ENCODE results near the gene PTPRD. TPM values are rescaled to one million over a fixed set of nuclear protein-coding genes. Genes with fewer than 3 reads are reported as not detected.

The PTPRD gene
- total RNA-seq, 1 experiment from 2014 or later: 0.02 TPM

GRCh38 chr9:10173561-10173960 lies 439.2 kb downstream of the PTPRD start:
- Histone ChIP-seq H3K9me3 (ENCODE audit: control insufficient read depth in 1 of 2, insufficient read depth in 1 of 2, low read depth in 1 of 2, low read length in 2 of 2) (peaks cover 7 to 10% of the 10 kb centered on the region in 2 experiments; a peak in 2 of 4 replicates), H3K4me2 (ENCODE audit: low read length) (no peak overlapping the region), H4K20me1 (ENCODE audit: insufficient read depth) (no peaks in the 10 kb centered on the region), H3K36me3 (ENCODE audit: control insufficient read depth in 1 of 2, insufficient read depth in 2 of 2, low read length in 2 of 2) (no peaks in the 10 kb centered on the region), H3K79me2 (ENCODE audit: insufficient read depth, low read length) (no peaks in the 10 kb centered on the region), H3K27me3 (ENCODE audit: insufficient read depth, low read length) (no peaks in the 10 kb centered on the region), H2AFZ (ENCODE audit: low read depth, low read length, poor library complexity, severe bottlenecking) (no peak overlapping the region), H3K27ac (ENCODE audit: low read depth, low read length) (no peak overlapping the region), H3K4me1 (ENCODE audit: control insufficient read depth in 1 of 2, insufficient read depth in 2 of 2, low read length in 2 of 2) (no peaks in the 10 kb centered on the region), H3K9ac (ENCODE audit: low read length) (no peak overlapping the region), H3K9me2 (ENCODE audit: insufficient read depth) (no peaks in the 10 kb centered on the region), H3K4me3 (replicated peaks in 1 of 2; ENCODE audit: low read depth in 1 of 2, low read length in 2 of 2) (no peak overlapping the region)
- no TSS peak for BruUV-seq (replicated peaks)
- intact Hi-C loops (cut with micrococcal nuclease): loop anchor here (10.0 kb wide), 1 partner anchor 49 kb away; no protein-coding TSS in a partner anchor
- POLR2A ChIA-PET: no interaction called here
- ATAC-seq (no peak), DNase-seq (ENCODE audit: low read depth, low spot score) (no peak)
- CTCF ChIA-PET: no interaction called here
- RAD21 ChIA-PET (ENCODE audit: low non-redundant PET in 1 of 2, low total read pairs in 2 of 2, uncharacterized antibody in 2 of 2, unreplicated experiment in 2 of 2): no interaction called here
- TF ChIP-seq FOSL1 (IDR thresholded peaks at IDR 0.05; ENCODE audit: low read depth) (no peak), YY1 (IDR thresholded peaks at IDR 0.05; ENCODE audit: extremely low read depth, insufficient replicate concordance, low read depth, low read length) (no peak), POLR2AphosphoS5 (IDR thresholded peaks at IDR 0.05; ENCODE audit: low read depth, low read length) (no peak), POLR2A (IDR thresholded peaks at IDR 0.05; ENCODE audit: borderline replicate concordance, extremely low read depth, insufficient read depth, insufficient read length) (no peak)
- TF ChIP-seq, protein P1, sequence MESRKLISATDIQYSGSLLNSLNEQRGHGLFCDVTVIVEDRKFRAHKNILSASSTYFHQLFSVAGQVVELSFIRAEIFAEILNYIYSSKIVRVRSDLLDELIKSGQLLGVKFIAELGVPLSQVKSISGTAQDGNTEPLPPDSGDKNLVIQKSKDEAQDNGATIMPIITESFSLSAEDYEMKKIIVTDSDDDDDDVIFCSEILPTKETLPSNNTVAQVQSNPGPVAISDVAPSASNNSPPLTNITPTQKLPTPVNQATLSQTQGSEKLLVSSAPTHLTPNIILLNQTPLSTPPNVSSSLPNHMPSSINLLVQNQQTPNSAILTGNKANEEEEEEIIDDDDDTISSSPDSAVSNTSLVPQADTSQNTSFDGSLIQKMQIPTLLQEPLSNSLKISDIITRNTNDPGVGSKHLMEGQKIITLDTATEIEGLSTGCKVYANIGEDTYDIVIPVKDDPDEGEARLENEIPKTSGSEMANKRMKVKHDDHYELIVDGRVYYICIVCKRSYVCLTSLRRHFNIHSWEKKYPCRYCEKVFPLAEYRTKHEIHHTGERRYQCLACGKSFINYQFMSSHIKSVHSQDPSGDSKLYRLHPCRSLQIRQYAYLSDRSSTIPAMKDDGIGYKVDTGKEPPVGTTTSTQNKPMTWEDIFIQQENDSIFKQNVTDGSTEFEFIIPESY (IDR thresholded peaks at IDR 0.05; ENCODE audit: extremely low read depth, insufficient replicate concordance, low read length): no peak

GRCh38 chr9:10172476-10172875 lies 440.3 kb downstream of the PTPRD start:
- TF ChIP-seq EGR1 (IDR thresholded peaks at IDR 0.05; ENCODE audit: low read depth) (no peak), MAX (IDR thresholded peaks at IDR 0.05) (no peak), TCF7L2 (IDR thresholded peaks at IDR 0.05; ENCODE audit: borderline replicate concordance, extremely low read depth, insufficient read depth, insufficient read length) (no peak), RAD21 (IDR thresholded peaks at IDR 0.05; ENCODE audit: low read depth) (no peak), EZH2 (IDR thresholded peaks at IDR 0.05) (no peak), YY1 (IDR thresholded peaks at IDR 0.05; ENCODE audit: extremely low read depth, insufficient replicate concordance, low read depth, low read length) (no peak), SRF (IDR thresholded peaks at IDR 0.05; ENCODE audit: low read depth) (no peak)
- TF ChIP-seq, protein P2, sequence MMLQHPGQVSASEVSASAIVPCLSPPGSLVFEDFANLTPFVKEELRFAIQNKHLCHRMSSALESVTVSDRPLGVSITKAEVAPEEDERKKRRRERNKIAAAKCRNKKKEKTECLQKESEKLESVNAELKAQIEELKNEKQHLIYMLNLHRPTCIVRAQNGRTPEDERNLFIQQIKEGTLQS (IDR thresholded peaks at IDR 0.05): no peak
- Histone ChIP-seq H3K79me2 (ENCODE audit: insufficient read depth, low read length) (no peaks in the 10 kb centered on the region), H3K9me2 (ENCODE audit: insufficient read depth) (no peaks in the 10 kb centered on the region), H3K4me1 (ENCODE audit: control insufficient read depth in 1 of 2, insufficient read depth in 2 of 2, low read length in 2 of 2) (no peaks in the 10 kb centered on the region), H3K36me3 (ENCODE audit: control insufficient read depth in 1 of 2, insufficient read depth in 2 of 2, low read length in 2 of 2) (no peaks in the 10 kb centered on the region), H2AFZ (ENCODE audit: low read depth, low read length, poor library complexity, severe bottlenecking) (no peak overlapping the region), H4K20me1 (ENCODE audit: insufficient read depth) (no peaks in the 10 kb centered on the region), H3K4me3 (replicated peaks in 1 of 2; ENCODE audit: low read depth in 1 of 2, low read length in 2 of 2) (no peak overlapping the region), H3K27me3 (ENCODE audit: insufficient read depth, low read length) (no peaks in the 10 kb centered on the region), H3K27ac (ENCODE audit: low read depth, low read length) (no peak overlapping the region), H3K9me3 (ENCODE audit: control insufficient read depth in 1 of 2, insufficient read depth in 1 of 2, low read depth in 1 of 2, low read length in 2 of 2) (peaks cover 7 to 10% of the 10 kb centered on the region in 2 experiments; a peak in 2 of 4 replicates), H3K9ac (ENCODE audit: low read length) (no peak overlapping the region), H3K4me2 (ENCODE audit: low read length) (no peak overlapping the region)
- ChIA-PET RAD21 (ENCODE audit: low non-redundant PET in 1 of 2, low total read pairs in 2 of 2, uncharacterized antibody in 2 of 2, unreplicated experiment in 2 of 2) (no interaction called here), POLR2A (no interaction called here), CTCF (no interaction called here)
- ATAC-seq: no peak
- no peak for DNase-seq (ENCODE audit: low read depth, low spot score)
- intact Hi-C loops (cut with micrococcal nuclease): loop anchor here (10.0 kb wide), 1 partner anchor 48 kb away; no protein-coding TSS in a partner anchor
- no TSS peak for BruUV-seq (replicated peaks)
